ENCODE data around the gene OTUB1. TPM values are rescaled to one million over a fixed set of nuclear protein-coding genes. Genes with fewer than 3 reads are reported as not detected.
A peak's percentile ranks its signal among the peaks of the same experiment; 100 is the strongest.

OTUB1 gene
- total and polyA plus RNA-seq, 9 of the 15 experiments (the other 6 are each of a cell fraction or from before 2014, with no cell fraction given): 29.5 to 134 (median 66.1) TPM

DNA sequence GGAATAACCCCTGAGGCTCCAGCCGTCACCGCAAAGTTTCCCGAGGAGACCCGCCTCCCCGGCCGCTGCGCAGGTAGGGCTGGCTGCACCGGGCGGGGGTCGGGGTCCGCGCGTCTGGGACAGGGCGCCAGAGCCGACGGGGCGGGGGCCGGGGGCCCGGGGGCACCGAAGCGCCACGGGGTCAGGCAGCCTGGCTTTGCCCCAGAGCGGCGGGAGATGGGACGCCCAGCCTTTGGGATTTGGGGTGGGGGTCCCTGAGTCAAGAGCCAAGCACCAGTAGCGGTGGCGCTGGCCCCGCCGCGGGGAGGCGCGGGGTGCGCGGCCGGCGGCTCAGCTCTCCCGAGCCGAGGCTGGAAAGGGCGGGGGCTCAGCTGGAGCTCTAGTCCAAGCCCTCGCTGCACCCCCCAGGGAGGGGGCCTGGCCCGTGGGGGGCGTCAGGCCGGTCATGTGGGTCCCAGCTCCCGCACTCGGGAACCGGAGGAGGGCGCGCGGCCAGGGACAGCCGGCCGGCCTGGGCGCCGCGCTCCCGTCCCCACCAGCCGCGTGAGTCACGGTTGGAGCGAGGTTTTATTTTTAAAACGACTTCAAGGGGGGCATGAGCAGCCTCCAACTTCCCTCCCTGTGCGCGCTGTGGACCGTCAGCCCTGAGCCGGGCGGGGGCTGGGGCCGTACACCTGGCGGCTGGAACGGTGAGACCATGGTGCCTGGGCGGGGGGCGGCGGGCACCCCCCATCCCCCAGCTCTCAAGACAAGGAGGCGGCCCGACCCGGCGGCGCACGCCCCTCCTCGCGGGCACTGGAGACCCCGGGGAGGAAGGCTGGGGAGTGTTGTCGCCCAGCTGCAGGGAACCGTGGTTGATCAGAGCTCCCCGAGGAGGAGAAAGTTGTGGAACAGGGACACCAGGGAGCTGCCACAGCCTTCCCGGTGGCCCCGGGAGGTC, 50.1 kb downstream of the OTUB1 start:
- H3K4me1 ChIP-seq (replicated peaks in 1 of 2; ENCODE audit: control insufficient read depth in 2 of 2, insufficient read depth in 2 of 2, low read length in 2 of 2): peaks cover 0 to 40% of the 10 kb centered on the region in 2 experiments; a peak in 2 of 5 replicates
- H4K20me1 ChIP-seq (replicated peaks; ENCODE audit: control insufficient read depth, insufficient read depth, low read length): peaks cover 57% of the 10 kb centered on the region
- H3K9me3 ChIP-seq (replicated peaks; ENCODE audit: control insufficient read depth, insufficient read depth, low read depth, low read length): no peaks in the 10 kb centered on the region
- no peak overlapping the region for H3K4me2 ChIP-seq (ENCODE audit: insufficient read depth, low read length)
- peak; percentile 12; the same call in 1 of the 2 replicates for TF ChIP-seq POLR2G (IDR thresholded peaks at IDR 0.05; ENCODE audit: low read depth, low read length)
- TF ChIP-seq SETDB1 (IDR thresholded peaks at IDR 0.05; ENCODE audit: low read length): no peak
- TF ChIP-seq NCOA2 (IDR thresholded peaks at IDR 0.05; ENCODE audit: partially characterized antibody in 2 of 2): no peak
- TF ChIP-seq, protein P1, sequence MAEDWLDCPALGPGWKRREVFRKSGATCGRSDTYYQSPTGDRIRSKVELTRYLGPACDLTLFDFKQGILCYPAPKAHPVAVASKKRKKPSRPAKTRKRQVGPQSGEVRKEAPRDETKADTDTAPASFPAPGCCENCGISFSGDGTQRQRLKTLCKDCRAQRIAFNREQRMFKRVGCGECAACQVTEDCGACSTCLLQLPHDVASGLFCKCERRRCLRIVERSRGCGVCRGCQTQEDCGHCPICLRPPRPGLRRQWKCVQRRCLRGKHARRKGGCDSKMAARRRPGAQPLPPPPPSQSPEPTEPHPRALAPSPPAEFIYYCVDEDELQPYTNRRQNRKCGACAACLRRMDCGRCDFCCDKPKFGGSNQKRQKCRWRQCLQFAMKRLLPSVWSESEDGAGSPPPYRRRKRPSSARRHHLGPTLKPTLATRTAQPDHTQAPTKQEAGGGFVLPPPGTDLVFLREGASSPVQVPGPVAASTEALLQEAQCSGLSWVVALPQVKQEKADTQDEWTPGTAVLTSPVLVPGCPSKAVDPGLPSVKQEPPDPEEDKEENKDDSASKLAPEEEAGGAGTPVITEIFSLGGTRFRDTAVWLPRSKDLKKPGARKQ (CRISPR knock-in tag; IDR thresholded peaks at IDR 0.05): no peak
- no peak for TF ChIP-seq SUPT5H (IDR thresholded peaks at IDR 0.05)
- TF ChIP-seq, protein P2, sequence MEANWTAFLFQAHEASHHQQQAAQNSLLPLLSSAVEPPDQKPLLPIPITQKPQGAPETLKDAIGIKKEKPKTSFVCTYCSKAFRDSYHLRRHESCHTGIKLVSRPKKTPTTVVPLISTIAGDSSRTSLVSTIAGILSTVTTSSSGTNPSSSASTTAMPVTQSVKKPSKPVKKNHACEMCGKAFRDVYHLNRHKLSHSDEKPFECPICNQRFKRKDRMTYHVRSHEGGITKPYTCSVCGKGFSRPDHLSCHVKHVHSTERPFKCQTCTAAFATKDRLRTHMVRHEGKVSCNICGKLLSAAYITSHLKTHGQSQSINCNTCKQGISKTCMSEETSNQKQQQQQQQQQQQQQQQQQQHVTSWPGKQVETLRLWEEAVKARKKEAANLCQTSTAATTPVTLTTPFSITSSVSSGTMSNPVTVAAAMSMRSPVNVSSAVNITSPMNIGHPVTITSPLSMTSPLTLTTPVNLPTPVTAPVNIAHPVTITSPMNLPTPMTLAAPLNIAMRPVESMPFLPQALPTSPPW (CRISPR knock-in tag; IDR thresholded peaks at IDR 0.05): 0 out of 2 replicates have a peak, but pooled peaks have one; percentile 18
- TF ChIP-seq, protein P3, sequence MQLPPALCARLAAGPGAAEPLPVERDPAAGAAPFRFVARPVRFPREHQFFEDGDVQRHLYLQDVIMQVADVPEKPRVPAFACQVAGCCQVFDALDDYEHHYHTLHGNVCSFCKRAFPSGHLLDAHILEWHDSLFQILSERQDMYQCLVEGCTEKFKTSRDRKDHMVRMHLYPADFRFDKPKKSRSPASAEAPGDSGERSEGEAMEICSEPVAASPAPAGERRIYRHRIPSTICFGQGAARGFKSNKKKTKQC (CRISPR knock-in tag; IDR thresholded peaks at IDR 0.05): no peak
- no peak for TF ChIP-seq ZNF830 (CRISPR knock-in tag; IDR thresholded peaks at IDR 0.05)
- TF ChIP-seq ZBTB7A (IDR thresholded peaks at IDR 0.05; ENCODE audit: borderline replicate concordance, control insufficient read depth, low read depth, low read length): peak; percentile 7; the same call in 1 of the 2 replicates
- no peak for TF ChIP-seq ILK (tag; IDR thresholded peaks at IDR 0.05; ENCODE audit: borderline replicate concordance, low read depth)
- no peak for TF ChIP-seq EP400 (IDR thresholded peaks at IDR 0.05)
- ATAC-seq: peak; percentile 51
- peaks cover 5 to 12% of the 10 kb centered on the region in 2 experiments; a peak in 2 of 5 replicates for H3K27me3 ChIP-seq (ENCODE audit: control insufficient read depth in 2 of 2, insufficient read depth in 2 of 2, low read length in 2 of 2)
- H3K27ac ChIP-seq (ENCODE audit: extremely low read depth, low read depth, low read length): no peak overlapping the region
- CTCF ChIA-PET (ENCODE audit: low intra/inter-chr PET ratio): interaction anchor here (0.5 kb wide), 1 partner anchor 1095 kb away, joined by 5 read pairs; no protein-coding TSS in a partner anchor
- no peak overlapping the region for H2AFZ ChIP-seq (ENCODE audit: low read depth, low read length)
- DNase-seq (ENCODE audit: extremely low read depth in 1 of 4, low spot score in 3 of 4): peak in 3 of 4 experiments; percentile 40 to 53 (median 47)
- POLR2A ChIA-PET: interaction anchor here (0.5 to 1.5 kb wide), 4 partner anchors 11 to 290 kb away, joined by 3 to 4 read pairs (median 3); no protein-coding TSS in a partner anchor
- H3K36me3 ChIP-seq (ENCODE audit: control insufficient read depth, insufficient read depth, low read length): no peaks in the 10 kb centered on the region
- intact Hi-C loops (cut with micrococcal nuclease) (no loop called here), in situ Hi-C loops (cut with MboI) (no loop called here)
- no peaks in the 10 kb centered on the region for H3K79me2 ChIP-seq (ENCODE audit: control insufficient read depth, insufficient read depth, low read length)
- BruUV-seq (replicated peaks): no TSS peak
- WGBS (ENCODE audit: insufficient coverage, low coverage, missing lambda C conversion rate): 10% methylated on average over 41 of the region's 85 CpGs
- H3K9me1 ChIP-seq (ENCODE audit: control insufficient read depth, insufficient read depth, low read length): no peaks in the 10 kb centered on the region
- FAIRE-seq: no peak
- H3K9ac ChIP-seq (ENCODE audit: insufficient read depth in 1 of 2, low read depth in 2 of 2, low read length in 2 of 2): peak overlapping the region in 1 of 2 experiments; percentile 65; a peak in 2 of 4 replicates
- no peak overlapping the region; the same call in 1 of the 2 replicates for H3K4me3 ChIP-seq

All from K562 (cell line).